Renal pelvis (tissue), 12 donors: ENCODE data around the gene BACE1. TPM values are rescaled to one million over a fixed set of nuclear protein-coding genes. Genes with fewer than 3 reads are reported as not detected.
"Not testable (repeated sequence)": the region's sequence is repeated elsewhere in the genome, so short reads cannot be mapped to it uniquely, and the experiment has no call there.

Source experiments
- DNase-seq: peaks from one replicate; pipeline ENCODE4 v3.0.0-alpha.2; 2013
- long read RNA-seq, 16 experiments: transcript quantifications; one replicate each; lab custom pipeline, GENCODE V29; 2026
- polyA plus RNA-seq, 3 donors: library from polyadenylated mRNA; unstranded; fragments of 120-200 nt; gene quantifications; one replicate each; pipeline ENCODE4 v1.2.1, GENCODE V29; 2013; ENCODE audit not compliant: insufficient read length in 3 of 3

The BACE1 gene
- polyA plus RNA-seq: 10 to 100 TPM; 55.9 to 63.6 (median 60.8) TPM
- long read RNA-seq, donor 1, full-length matches to known transcripts: 3 of 3 reads
- long read RNA-seq, donor 1, partial matches to known transcripts: 0 of 3 reads
- long read RNA-seq, donor 1, other reads (novel, unspliced or antisense): 0 of 3 reads
- long read RNA-seq, donor 2, full-length matches to known transcripts: 10 of 10 reads
- long read RNA-seq, donor 2, partial matches to known transcripts: 0 of 10 reads
- long read RNA-seq, donor 2, other reads (novel, unspliced or antisense): 0 of 10 reads
- long read RNA-seq, donor 3, full-length matches to known transcripts: 7 of 7 reads
- long read RNA-seq, donor 3, partial matches to known transcripts: 0 of 7 reads
- long read RNA-seq, donor 3, other reads (novel, unspliced or antisense): 0 of 7 reads
- long read RNA-seq, donor 4, full-length matches to known transcripts: 3 of 3 reads
- long read RNA-seq, donor 4, partial matches to known transcripts: 0 of 3 reads
- long read RNA-seq, donor 4, other reads (novel, unspliced or antisense): 0 of 3 reads
- long read RNA-seq, donor 5, full-length matches to known transcripts: 10 of 10 reads
- long read RNA-seq, donor 5, partial matches to known transcripts: 0 of 10 reads
- long read RNA-seq, donor 5, other reads (novel, unspliced or antisense): 0 of 10 reads
- long read RNA-seq, donor 6, full-length matches to known transcripts: 10 of 17 reads
- long read RNA-seq, donor 6, partial matches to known transcripts: 7 of 17 reads
- long read RNA-seq, donor 6, other reads (novel, unspliced or antisense): 0 of 17 reads
- long read RNA-seq, donor 7, full-length matches to known transcripts: 6 of 6 reads
- long read RNA-seq, donor 7, partial matches to known transcripts: 0 of 6 reads
- long read RNA-seq, donor 7, other reads (novel, unspliced or antisense): 0 of 6 reads
- long read RNA-seq, donor 8, full-length matches to known transcripts: 4 of 4 reads
- long read RNA-seq, donor 8, partial matches to known transcripts: 0 of 4 reads
- long read RNA-seq, donor 8, other reads (novel, unspliced or antisense): 0 of 4 reads
- long read RNA-seq, donor 9, full-length matches to known transcripts: 7 of 7 reads
- long read RNA-seq, donor 9, partial matches to known transcripts: 0 of 7 reads
- long read RNA-seq, donor 9, other reads (novel, unspliced or antisense): 0 of 7 reads
- long read RNA-seq, donor 10, partial matches to known transcripts: 0 of 1 reads
- long read RNA-seq, donor 10, other reads (novel, unspliced or antisense): 0 of 1 reads
- long read RNA-seq, donor 11, full-length matches to known transcripts: 4 of 4 reads
- long read RNA-seq, donor 11, partial matches to known transcripts: 0 of 4 reads
- long read RNA-seq, donor 11, other reads (novel, unspliced or antisense): 0 of 4 reads
- long read RNA-seq, donor 12, full-length matches to known transcripts: 6 of 6 reads
- long read RNA-seq, donor 12, partial matches to known transcripts: 0 of 6 reads
- long read RNA-seq, donor 12, other reads (novel, unspliced or antisense): 0 of 6 reads
- long read RNA-seq, donor 13, full-length matches to known transcripts: 3 of 3 reads
- long read RNA-seq, donor 13, partial matches to known transcripts: 0 of 3 reads
- long read RNA-seq, donor 13, other reads (novel, unspliced or antisense): 0 of 3 reads
- long read RNA-seq, donor 14: 0 reads
- long read RNA-seq, donor 15, full-length matches to known transcripts: 7 of 14 reads
- long read RNA-seq, donor 15, partial matches to known transcripts: 7 of 14 reads
- long read RNA-seq, donor 15, other reads (novel, unspliced or antisense): 0 of 14 reads
- long read RNA-seq, donor 16, full-length matches to known transcripts: 6 of 6 reads
- long read RNA-seq, donor 16, partial matches to known transcripts: 0 of 6 reads
- long read RNA-seq, donor 16, other reads (novel, unspliced or antisense): 0 of 6 reads

DNA sequence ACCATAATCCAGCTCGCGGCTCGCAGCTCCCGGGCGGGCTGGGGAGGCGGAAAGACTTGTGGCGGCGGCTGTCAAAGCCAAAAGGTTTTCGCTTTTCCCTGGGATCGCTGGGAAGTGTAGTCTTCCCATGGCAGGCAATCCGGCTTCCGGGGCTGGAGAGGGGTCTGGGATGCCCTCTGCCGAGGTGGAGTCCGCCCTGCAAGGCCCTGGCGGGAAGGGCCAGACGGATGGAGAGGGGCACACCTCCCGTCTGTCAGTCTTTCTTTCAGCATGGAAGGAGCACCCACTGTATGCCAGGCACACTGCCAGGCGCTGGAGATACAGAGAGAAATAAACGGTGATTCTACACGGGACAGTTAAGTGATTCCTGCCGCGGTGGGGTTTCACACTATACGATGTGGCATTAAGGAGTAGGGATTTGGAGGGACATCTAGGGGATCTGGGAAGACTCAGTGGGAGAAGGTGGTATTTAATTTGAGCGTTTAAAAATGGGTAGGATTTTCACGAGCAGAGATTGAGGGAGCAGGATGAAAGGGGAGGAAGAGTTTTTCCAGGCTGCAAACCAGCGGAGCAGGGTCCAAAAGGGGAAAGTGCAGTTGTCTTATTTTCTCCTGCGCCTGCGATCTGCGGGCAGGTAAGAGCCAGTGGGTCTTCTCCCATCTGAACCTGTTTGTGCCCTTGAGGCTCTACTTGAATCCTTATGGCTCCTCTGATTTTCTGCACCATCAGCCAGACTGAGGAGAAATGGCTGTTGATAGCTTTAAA, at the start of gene BACE1:
Gene BACE1, minus strand, starts transcription at position 60 of the 765 bp plus-strand sequence. CDS start 461 bp downstream, outside the sequence.
- peak; percentile 86 for DNase-seq

DNA sequence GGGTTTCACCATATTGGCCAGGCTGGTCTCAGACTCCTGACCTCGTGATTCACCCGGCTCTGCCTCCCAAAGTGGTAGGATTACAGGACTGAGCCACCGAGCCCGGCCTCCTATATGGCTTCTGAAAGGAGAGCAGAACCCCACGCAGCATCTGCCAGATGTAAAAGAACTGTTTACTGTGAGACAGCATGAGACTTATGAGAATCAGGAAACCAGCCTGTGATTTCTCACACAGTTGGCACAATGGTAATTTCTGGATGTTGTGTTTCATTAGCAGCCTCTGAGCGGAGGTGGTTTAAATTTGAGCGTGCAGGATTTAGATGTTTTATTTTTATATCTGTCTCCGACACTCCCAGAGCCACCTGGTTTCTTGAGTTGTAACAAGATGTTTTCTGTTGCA, 45.4 kb upstream of the BACE1 start:
- DNase-seq: no peak

DNA sequence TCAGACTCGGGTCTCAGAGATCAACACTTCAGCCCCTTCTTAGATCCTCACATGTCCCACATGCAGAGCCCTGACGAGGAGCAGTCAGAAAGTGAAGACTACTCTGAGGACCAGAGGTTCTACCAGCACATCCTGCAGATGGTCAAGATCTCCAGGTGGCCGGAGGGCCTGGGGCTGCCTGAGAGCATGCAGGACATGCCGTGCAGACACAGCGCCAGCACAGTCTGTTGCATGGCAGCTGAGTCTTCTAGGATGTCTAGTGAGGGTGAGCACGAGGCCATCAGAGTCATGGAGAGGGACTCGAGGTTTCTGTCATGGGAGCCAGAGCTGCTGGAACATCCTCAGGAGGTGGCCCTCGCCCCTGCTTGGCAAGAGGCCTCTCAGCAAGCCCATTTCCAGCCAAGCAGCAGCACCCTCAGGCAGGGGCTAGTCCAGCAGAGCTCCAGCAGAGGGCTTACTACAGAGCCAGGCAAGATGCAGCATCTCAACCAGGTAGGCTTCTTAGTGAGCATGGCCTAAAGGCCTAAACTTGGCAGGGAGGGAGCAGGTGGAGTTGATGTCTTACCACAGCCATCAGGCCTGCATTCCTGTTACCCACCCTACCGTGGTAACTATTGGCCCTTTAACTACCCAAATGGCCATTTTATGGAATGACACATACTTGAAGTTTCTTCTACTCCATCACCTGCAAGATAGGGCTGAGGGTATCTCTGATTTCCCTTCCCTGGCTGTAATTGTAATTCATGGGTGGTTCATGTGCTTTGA, 40.3 kb upstream of the BACE1 start:
- DNase-seq: no peak

DNA sequence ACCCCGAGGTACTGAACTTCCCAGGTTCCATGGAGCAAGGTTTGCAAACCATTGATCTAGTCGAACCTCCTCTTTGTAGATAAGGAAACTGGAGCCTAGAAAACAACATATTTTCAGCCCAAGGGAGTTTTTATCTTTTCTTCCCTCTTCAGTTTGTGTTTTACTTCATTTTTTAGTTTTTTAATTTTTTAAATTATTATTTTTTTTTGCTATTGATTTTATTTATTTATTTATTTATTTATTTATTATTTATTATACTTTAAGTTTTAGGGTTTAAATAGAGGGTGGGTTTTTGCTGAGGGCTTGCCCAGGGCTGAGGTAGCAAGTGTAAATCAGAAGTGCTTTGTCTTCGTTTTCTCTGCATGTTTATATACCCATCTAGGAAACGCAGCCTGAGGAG, 38.5 kb upstream of the BACE1 start:
- DNase-seq: no peak

DNA sequence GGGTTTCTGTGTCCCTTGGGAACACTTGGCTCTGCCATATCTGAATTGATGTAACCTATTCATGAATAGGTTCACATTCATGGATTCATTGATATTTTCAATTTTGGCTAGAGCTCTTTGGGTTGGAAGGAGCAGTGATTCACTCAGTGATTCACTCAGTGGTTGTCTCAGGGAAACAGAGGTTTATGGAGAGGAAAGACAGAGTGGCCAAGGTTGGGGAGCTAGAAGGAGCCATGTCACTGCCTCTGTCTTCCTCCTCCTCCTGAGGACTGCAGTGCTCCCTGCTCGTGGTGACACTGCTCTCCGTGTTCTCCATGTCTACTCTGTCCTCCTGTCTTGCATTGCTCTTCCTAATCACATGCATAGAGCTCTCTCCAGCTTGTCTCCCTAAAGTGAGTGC, 29.0 kb upstream of the BACE1 start:
- no peak for DNase-seq

DNA sequence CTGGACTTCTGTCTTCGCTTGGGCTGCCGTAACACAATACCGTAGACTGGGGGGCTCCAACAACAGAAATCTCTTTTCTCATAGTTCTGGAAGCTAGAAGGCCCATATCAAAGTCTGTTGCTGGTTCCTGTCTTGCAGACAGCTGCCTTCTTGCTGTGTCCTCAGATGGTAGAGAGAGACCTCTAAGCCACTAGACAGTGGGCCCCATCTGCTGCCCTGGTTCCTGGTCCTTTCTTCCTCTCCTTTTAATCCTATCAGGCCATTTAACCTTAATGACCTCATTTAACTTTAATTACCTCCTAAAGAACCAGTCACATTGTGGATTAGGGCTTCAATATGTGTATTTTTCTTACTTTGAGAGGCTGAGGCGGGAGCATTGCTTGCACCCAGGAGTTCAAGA, 21.0 kb upstream of the BACE1 start:
- no peak for DNase-seq

DNA sequence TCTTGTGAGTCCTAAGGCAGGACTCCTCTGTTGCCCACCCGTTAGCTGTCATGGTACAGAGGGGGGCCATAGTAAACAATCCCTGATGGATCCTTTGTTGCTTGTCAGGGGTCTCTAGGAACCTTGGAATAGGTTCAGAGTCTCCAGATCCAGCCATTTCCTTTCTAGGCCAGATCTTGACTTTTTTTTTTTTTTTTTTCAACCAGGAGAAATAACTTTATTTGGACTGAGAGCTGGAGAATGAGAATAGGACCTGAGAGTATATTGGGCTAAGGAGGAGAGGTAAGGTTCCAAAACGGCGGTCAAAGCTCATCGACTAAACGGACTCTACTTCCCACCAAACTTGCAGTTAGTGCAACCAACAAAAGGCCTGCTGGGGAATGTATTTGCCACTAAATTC, 19.3 kb upstream of the BACE1 start:
- DNase-seq: no peak

DNA sequence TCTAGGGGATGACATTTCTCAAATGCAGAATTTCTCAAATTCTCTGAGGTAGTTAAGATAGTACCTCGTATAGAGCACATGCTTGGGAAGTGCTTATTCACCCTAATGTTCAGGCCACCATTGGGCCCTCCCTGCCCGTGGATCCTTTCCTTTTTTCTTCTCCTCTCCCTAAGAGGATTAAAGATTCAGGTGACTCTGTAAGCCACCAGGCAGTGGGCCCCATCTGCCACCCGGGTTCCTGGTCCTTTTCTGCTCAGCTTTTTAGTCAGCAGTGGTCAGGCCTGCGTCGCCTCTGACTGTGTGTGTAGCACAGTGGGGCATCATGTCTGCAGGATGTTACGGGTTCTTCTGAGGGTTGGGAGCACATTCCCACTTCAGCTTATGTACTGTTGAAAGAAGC, 18.8 kb upstream of the BACE1 start:
- no peak for DNase-seq

DNA sequence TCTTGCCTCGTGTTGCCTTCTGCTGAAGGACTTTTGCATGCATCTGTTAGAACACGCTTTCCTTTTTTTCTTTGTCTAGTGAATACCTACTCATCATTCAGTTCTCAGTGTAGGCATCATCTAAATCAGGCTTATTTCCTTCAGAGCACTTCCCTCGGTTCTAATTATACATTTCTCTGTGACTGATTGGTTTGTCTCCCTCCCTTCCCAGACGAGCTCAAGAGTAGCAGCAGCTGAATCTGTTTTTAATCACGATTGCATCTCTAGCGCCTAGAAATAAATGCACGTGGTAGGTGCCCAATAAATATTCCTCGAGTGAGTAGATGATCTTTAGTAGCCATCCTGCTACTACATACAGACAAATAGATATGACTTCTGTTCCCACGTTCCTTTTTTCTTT, 17.9 kb upstream of the BACE1 start:
- no peak for DNase-seq

DNA sequence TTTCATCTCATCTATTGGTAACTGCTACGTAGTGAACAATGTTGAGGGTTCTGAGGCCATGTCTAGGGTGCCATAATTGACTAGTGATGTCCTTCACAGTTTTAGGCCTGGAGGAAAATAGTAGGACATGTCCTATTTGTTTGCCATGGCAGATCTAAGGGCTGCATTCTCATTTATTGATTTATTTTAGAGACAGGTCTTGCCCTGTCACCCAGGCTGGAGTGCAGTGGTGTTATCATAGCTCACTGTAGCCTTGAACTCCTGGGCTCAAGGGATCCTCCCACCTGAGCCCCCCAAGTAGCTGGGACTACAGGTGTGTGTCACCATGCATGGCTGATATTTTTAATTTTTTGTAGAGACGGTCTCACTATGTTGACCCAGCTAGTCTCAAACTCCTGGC, 16.8 kb upstream of the BACE1 start:
- no peak for DNase-seq

DNA sequence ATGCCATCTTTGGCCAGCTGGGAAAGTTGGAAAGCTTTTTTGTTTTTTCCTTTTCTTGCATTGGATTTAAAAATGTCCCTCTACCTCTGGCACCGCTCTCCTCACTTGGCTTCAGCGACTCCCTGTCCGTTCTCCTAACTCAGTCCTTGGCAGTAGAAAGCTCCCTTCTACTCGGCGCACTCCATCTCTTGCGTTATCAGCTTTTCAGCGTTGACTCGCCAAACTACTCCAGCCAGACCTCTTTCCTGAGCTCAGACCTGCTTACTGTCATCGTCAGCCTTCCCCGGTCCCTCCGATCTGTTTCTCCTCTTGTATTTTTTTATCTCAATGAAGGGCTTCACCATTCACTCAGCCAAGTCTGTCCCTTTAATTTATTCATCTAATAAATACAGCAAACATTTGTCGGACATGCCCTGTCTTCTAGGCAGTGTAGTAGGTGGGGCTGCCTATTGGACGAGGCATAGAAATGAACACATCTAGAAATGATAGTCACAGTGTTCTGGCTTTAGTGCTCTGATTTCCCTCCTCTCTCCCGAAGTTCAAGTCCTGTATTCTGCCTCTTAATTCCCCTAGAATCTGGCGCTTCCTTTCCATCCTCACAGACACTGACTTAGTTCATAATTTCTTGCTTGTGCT, 12.4 kb upstream of the BACE1 start:
- no peak for DNase-seq

DNA sequence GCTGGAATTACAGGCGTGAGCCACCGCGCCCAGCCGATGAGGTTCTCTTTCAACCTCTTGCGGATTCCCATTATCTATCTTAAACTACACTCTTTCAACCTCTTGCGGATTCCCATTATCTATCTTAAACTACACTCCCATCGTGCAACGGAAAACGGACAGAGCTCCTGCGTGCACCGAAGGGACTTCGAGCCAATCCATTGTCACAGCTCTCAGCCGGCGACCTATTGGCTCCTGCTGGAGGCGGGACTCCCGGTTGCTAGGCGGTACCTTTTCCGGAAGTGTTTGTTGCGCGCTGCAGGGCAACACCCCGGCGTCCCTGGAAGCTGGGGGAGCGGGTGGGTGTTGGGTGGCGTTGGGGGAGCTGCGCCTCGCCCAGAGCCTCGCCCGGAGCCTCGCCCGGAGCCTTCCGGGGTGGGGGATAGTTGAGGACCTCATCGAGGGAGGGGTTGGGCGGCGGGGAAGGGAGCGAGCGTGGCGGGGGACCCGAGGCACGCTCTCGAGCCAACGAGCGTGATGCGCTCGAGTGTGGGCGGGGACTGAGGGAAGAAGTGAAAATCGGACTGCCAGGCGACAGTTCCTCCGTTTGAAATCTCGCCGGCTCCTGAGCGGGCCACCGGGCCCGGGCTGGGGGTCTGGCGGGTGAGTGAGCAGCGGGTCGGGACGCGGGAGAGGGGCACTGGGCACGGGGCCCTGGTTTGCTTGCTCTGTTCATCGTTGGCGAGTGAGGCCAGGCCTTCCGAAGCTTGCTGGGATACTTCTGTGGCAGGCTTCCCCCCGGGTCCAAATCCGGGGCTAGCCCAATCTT, 11.7 kb upstream of the BACE1 start, which contains the start of gene CEP164:
Gene CEP164, plus strand, starts transcription at position 288 of the 808 bp plus-strand sequence. CDS start 10,733 bp downstream, outside the sequence.
- DNase-seq: peak; percentile 96

DNA sequence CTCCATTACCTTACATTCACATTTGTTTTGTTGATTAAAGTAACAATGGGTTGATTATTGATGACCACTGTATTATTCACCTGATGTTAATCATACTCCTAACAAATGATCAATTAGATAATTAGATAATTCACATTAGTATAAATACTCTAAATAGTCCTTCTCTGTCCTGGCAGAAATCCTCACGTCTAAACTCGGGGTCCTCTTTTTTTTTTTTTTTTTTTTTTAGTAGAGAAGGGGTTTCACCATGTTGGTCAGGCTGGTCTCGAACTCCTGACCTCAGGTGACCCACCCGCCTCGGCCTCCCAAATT, 11.2 kb upstream of the BACE1 start:
- not testable (repeated sequence) for DNase-seq

DNA sequence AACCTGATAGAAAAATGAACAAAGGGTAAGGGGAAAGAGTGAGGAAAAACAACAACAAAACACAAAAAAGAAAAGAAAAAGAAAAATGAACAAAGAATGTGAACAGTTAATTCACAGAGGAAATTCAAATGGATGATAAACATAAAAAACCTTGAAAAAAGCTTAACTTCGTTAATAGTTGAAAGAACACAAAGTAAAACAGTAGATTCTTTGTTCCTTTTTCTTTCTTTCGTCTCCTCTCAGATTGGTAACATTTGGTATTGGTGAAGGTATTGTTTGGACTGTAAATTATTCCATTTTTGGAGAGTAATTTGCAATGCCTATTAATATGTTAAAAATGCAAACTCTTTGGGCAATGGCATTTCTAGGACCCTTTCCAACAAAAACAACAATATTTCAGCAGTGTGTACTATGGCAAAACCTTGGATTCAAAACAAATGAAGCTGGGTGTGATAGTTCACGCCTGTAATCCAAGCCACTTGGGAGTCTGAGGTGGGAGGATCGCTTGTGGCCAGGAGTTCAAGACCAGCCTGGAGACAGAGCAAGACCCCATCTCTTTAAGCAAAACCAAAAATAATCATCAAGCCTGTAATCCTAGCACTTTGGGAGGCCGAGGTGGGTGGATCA, 3.3 kb upstream of the BACE1 start:
- DNase-seq: no peak

DNA sequence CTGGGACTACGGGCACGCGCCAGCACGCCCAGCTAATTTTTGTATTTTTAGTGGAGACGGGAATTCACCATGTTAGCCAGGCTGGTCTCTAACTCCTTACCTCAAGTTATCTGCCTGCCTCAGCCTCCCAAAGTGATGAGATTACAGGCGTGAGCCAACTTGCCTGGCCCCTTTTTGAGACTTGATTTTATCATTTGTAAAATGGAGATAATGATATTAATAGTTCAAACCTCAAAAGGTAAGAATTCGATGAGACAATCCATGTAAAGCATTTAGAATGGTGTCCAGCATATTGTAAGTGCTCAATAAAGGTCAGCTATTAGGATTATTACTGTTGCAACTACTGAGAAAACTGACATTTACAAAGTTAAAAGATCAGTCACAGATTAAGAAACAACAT, 2.7 kb upstream of the BACE1 start:
- DNase-seq: no peak

DNA sequence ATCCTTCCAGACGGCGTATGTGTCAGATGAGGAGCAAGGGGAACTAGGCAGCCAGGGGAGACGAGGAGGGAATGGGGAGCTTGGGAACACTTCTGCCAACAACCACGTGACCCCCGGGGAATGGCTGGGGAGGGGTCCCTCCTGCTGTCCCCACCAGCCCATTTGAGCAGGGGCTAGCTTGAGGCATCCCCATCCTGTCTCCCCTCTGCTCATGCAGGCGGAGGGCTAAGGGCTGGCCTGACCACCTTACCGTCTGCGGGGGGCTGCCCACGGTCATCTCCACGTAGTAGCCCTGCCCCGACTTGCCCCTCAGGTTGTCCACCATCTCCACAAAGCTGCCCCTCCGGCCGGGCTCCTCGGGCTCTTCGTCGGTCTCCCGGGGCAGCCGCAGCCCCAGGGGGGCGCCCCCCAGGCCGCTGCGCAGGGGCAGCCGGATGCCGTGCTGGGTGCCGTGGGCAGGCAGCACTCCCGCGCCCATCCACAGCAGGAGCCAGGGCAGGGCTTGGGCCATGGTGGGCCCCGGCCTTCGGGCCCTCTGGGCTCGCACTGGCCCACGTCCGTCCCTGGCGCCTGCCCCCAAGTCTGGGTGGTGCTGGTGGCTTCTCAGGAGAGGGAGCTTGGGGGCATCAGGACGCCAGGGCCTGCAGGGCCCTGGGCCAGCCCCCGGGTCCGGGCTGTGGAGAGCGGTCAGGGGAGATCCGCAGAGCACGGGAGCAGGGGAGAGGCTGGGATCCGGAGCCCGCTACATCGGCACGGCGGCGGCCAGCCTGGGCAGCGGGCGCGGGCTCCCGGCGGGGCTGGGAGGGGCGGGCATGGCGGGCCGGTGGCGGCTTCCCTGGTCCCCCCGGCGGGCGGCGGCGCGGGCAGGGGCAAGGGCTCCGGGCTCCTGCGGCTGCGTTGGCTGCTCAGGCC, 515 bp downstream of the BACE1 start:
- DNase-seq: no peak
